ENCODE data around the gene NOL12. TPM values are rescaled to one million over a fixed set of nuclear protein-coding genes. Genes with fewer than 3 reads are reported as not detected.

Gene NOL12
- total and polyA plus RNA-seq, 4 donors = 6.9 to 16.5 (median 11.4) TPM

GRCh38 chr22:37713761-37714160 is 27.6 kb downstream of the NOL12 start:
- 96% methylated on average over 7 of the region's 7 CpGs for WGBS
- Histone ChIP-seq H3K9me3 (ENCODE audit: control insufficient read depth in 4 of 4, low read length in 3 of 4) (no peaks in the 10 kb centered on the region), H3K4me1 (ENCODE audit: control insufficient read depth in 4 of 4, insufficient read depth in 4 of 4, low read length in 3 of 4) (no peaks in the 10 kb centered on the region), H3K27ac (ENCODE audit: low read depth in 1 of 2, low read length in 2 of 2) (no peak overlapping the region), H3K9ac (ENCODE audit: low read depth in 1 of 2, low read length in 2 of 2) (no peak overlapping the region), H3K27me3 (ENCODE audit: control insufficient read depth in 4 of 4, insufficient read depth in 4 of 4, low read length in 3 of 4) (no peaks in the 10 kb centered on the region), H3K36me3 (ENCODE audit: control insufficient read depth in 4 of 4, insufficient read depth in 3 of 4, low read depth in 1 of 4, low read length in 3 of 4) (peaks cover 0 to 2% (median 0%) of the 10 kb centered on the region in 4 donors), H3K4me3 (ENCODE audit: low read depth in 1 of 3, low read length in 3 of 3) (no peak overlapping the region)
- TF ChIP-seq JUND (IDR thresholded peaks at IDR 0.05) (no peak), MAX (IDR thresholded peaks at IDR 0.05) (no peak)
- DNase-seq (ENCODE audit: low spot score) = no peak

- no peaks in the 10 kb centered on the region for H3K27me3 ChIP-seq (ENCODE audit: control insufficient read depth in 4 of 4, insufficient read depth in 4 of 4, low read length in 3 of 4)
- no peaks in the 10 kb centered on the region for H3K9me3 ChIP-seq (ENCODE audit: control insufficient read depth in 4 of 4, low read length in 3 of 4)
- H3K27ac ChIP-seq (ENCODE audit: low read depth in 1 of 2, low read length in 2 of 2) = no peak overlapping the region
- no peak overlapping the region for H3K4me3 ChIP-seq (ENCODE audit: low read depth in 1 of 3, low read length in 3 of 3)
- H3K36me3 ChIP-seq (ENCODE audit: control insufficient read depth in 4 of 4, insufficient read depth in 3 of 4, low read depth in 1 of 4, low read length in 3 of 4) = peaks cover 0 to 2% (median 0%) of the 10 kb centered on the region in 4 donors
- 91% methylated on average over 2 of the region's 2 CpGs for WGBS
- H3K9ac ChIP-seq (ENCODE audit: low read depth in 1 of 2, low read length in 2 of 2) = no peak overlapping the region
- no peak for DNase-seq (ENCODE audit: low spot score)
- TF ChIP-seq JUND (IDR thresholded peaks at IDR 0.05) (no peak), REST (IDR thresholded peaks at IDR 0.05) (no peak), HNF4G (IDR thresholded peaks at IDR 0.05) (no peak), NR2F2 (IDR thresholded peaks at IDR 0.05) (no peak), CTCF (IDR thresholded peaks at IDR 0.05; ENCODE audit: low read depth, low read length, missing input control) (no peak), ZBTB33 (IDR thresholded peaks at IDR 0.05) (no peak), ATF3 (IDR thresholded peaks at IDR 0.05) (no peak), SP1 (IDR thresholded peaks at IDR 0.05) (no peak), RXRA (IDR thresholded peaks at IDR 0.05) (no peak), FOXA2 (IDR thresholded peaks at IDR 0.05) (no peak), MAX (IDR thresholded peaks at IDR 0.05) (no peak), EGR1 (IDR thresholded peaks at IDR 0.05; ENCODE audit: low read depth in 2 of 2) (no peak), GABPA (IDR thresholded peaks at IDR 0.05 in 1 of 2, conservative IDR thresholded peaks at IDR 0.05 in 1 of 2) (no peak), RAD21 (IDR thresholded peaks at IDR 0.05) (no peak), YY1 (IDR thresholded peaks at IDR 0.05) (no peak), FOXA1 (IDR thresholded peaks at IDR 0.05) (no peak), TAF1 (conservative IDR thresholded peaks at IDR 0.05) (no peak)
- H3K4me1 ChIP-seq (ENCODE audit: control insufficient read depth in 4 of 4, insufficient read depth in 4 of 4, low read length in 3 of 4) = no peaks in the 10 kb centered on the region
Observed at GRCh38 chr22:37714634-37715033, 28.5 kb downstream of the NOL12 start.

Measured in liver (tissue), 9 donors.